T47D (cell line): Measurements from ENCODE around the gene CNTROB.
A peak's percentile ranks its signal among the peaks of the same experiment; 100 is the strongest.

ENCODE experiments used
- DNase-seq, 2 experiments: peaks; one replicate each; pipeline versions ENCODE4 v3.0.0 to v3.0.0-alpha.2; 2011 to 2012; ENCODE audit warnings: low read depth in 1 of 2, low spot score in 1 of 2
- JUND ChIP-seq: IDR thresholded peaks from 2 replicates; pipeline ENCODE4 v1.6.1; 2012; ENCODE audit warnings: low read depth
- in situ Hi-C: cut with HindIII; loops from 2 replicates; pipeline ENCODE4 v1.10.0; 2016; ENCODE audit warnings: low sequenced_read_pairs, low pct_unique_long_range_greater_than_20kb

Gene CNTROB

DNA sequence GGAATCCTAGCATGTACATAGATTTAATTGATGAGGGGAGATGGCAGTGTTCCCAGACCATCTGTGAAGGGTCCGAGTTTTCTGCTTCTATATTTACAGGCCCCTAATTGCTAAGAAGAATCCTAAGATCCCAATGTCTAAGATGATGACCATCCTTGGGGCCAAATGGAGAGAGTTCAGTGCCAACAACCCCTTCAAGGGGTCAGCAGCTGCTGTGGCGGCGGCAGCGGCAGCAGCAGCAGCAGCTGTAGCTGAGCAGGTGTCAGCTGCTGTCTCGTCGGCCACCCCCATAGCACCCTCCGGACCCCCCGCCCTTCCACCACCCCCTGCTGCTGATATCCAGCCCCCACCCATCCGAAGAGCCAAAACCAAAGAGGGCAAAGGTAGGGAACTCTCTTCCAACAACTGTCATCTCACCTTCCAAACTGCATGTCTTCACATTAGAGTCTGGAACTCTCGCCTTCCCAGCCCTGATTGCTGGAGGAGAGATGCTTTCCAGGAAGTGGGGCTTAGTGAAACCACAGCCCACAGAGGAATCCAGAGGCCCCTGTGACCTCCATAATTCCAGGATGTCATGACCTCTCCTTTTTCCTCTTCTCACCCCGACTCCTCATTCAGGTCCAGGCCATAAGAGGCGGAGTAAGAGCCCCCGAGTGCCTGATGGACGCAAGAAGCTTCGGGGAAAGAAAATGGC, 38.7 kb upstream of the CNTROB start:
- no peak for DNase-seq
- TF ChIP-seq JUND = no peak
- in situ Hi-C loops = no loop called here

DNA sequence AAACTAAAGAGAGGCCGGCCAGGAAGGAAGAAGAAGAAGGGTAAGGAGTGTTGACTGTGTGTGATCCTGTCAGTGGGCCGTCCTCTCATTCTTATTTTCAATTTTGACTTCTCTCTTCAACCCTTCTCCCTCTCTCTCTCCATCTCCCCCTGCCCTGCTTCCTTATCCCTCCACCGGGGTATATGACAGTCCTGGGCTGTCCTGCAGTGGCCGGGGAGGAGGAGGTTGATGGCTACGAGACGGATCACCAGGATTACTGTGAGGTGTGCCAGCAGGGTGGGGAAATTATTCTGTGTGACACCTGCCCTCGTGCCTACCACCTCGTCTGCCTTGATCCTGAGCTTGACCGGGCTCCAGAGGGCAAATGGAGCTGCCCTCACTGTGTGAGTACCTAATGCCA, 37.8 kb upstream of the CNTROB start:
- TF ChIP-seq JUND = no peak
- DNase-seq = no peak
- in situ Hi-C loops = no loop called here

GRCh38 chr17:7894866-7895265, 37.1 kb upstream of the CNTROB start:
- DNase-seq = no peak
- in situ Hi-C loops = no loop called here
- TF ChIP-seq JUND = no peak

GRCh38 chr17:7897090-7897489, 34.9 kb upstream of the CNTROB start:
- TF ChIP-seq JUND = no peak
- in situ Hi-C loops = no loop called here
- DNase-seq = no peak

- in situ Hi-C loops = no loop called here
- no peak for TF ChIP-seq JUND
- DNase-seq = peak in 1 of 2 experiments; percentile 38
These were observed 34.2 kb upstream of the CNTROB start for GRCh38 chr17:7897773-7898172.

DNA sequence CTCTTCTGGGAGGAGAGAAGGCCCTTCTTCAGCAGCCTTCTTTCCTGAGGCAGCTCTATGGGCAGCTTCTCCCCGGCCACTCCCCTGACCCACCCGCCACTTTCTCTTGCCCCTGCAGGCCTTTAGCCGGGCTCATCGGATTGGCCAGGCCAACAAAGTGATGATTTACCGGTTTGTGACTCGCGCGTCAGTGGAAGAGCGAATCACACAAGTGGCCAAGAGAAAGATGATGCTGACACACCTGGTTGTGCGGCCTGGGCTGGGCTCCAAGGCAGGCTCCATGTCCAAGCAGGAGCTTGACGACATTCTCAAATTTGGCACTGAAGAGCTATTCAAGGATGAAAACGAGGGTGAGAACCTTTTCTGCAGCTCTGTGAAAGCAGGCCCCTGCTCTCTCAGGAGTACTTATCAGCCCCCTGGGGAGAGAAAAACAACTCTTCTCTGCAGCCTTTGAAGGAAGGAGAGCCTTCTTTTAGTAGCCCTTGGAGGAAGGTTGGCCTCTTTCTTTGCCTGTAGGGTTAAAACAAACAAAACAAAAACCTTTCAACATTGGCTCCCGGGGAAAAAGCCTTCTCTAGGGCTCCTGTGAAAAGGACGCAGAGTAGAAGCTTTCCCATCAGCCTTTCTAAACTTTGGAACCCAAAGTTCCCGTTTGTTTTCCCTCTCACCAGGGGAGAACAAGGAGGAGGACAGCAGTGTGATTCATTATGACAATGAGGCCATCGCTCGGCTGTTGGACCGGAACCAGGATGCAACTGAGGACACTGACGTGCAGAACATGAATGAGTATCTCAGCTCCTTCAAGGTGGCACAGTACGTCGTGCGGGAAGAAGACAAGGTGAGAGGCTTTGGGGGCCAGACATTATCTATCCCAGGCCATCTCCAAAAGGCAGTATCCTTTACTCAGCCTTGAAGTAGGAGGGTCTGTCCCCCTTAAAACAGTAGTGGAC, 28.6 kb upstream of the CNTROB start:
- in situ Hi-C loops = no loop called here
- no peak for DNase-seq
- no peak for TF ChIP-seq JUND

- in situ Hi-C loops = no loop called here
- no peak for DNase-seq
- no peak for TF ChIP-seq JUND
These were observed 22.9 kb upstream of the CNTROB start for GRCh38 chr17:7909089-7909488.

- in situ Hi-C loops = no loop called here
- TF ChIP-seq JUND = no peak
- DNase-seq = no peak
These were observed 21.7 kb upstream of the CNTROB start for GRCh38 chr17:7910281-7910680.

DNA sequence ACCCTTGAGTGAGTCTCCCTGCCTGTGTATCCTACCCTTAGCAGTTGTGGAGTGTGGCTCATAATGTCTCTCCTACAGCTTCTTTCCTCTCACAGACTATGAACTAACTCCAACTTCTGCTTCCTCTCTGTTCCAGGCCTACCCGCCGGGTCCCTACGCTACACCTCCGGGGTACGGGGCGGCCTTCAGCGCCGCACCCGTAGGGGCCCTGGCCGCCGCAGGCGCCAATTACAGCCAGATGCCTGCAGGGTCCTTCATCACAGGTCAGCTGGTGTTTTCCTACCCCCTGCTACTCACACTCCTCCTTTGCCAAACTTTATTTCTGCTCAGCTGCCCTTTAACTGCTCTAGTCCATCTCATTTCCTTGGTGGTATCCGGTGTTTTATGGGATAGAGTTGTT, 21.3 kb upstream of the CNTROB start:
- in situ Hi-C loops = no loop called here
- no peak for TF ChIP-seq JUND
- DNase-seq = no peak

DNA sequence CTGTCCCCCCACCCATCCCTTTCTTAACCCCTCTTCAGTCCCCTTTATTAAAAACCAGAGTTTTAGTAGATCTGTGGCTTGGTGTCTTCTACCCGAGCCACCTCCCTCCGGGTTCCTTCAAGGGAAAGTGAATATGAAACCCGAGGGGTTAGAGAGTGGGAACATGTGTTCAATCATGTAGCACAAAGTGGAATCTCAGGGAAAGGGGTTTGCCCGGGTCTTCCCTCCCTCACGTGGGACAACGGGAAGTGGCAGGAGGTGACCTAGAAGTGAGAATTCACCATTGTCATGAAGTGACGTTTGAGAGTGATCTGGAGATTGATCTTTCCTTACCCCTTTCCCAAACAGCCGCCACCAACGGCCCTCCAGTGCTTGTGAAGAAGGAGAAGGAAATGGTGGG, 20.9 kb upstream of the CNTROB start:
- DNase-seq = no peak
- in situ Hi-C loops = no loop called here
- no peak for TF ChIP-seq JUND

DNA sequence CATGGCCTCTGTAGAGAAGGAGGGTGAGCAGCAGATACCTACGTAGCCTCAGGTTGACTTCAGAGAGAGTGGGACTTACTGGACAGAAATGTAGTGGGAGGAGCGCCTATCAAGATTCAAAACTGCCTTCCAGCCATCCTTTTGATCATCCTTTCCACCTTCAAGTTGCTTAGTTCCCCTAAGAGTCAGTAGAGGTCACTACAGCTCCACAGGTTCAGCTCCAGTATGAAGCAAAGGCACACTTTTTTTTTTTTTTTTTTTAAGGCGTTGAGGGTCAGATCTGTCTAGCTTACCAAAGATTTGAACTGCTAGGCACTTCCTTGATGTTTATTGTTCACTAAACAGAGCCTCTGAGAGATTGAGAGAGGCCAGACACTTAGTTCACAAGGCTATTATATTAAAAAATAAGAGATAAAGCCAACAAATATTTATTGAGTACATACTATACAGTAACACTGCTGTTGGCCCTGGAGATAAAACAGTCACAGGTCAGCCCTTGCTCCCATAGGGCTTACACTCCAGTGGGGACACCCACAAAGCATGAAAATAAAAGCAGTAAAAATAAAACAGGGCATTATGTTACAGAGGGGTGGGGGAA, 19.0 kb upstream of the CNTROB start:
- no peak for TF ChIP-seq JUND
- in situ Hi-C loops = no loop called here
- DNase-seq = peak; percentile 26 to 70

- DNase-seq = no peak
- in situ Hi-C loops = no loop called here
- TF ChIP-seq JUND = no peak
These were observed 16.8 kb upstream of the CNTROB start for GRCh38 chr17:7915179-7915610.
